MG63 (cell line): ENCODE data around the gene INF2. TPM values are rescaled to one million over a fixed set of nuclear protein-coding genes. Genes with fewer than 3 reads are reported as not detected.
"Not testable (repeated sequence)": the region's sequence is repeated elsewhere in the genome, so short reads cannot be mapped to it uniquely, and the experiment has no call there.

ENCODE experiments used
- DNase-seq: peaks from one replicate; pipeline ENCODE4 v3.0.0-alpha.2; 2020
- H3K27me3 ChIP-seq: fragments of 250-450 bp; sonication (Bioruptor Pico); 2 replicates; pipeline ENCODE4 v1.5.1; 2020; ENCODE audit warnings: mild to moderate bottlenecking, moderate library complexity
- H3K36me3 ChIP-seq: fragments of 250-450 bp; sonication (Bioruptor Pico); 2 replicates; pipeline ENCODE4 v1.5.1; 2020; ENCODE audit warnings: mild to moderate bottlenecking, moderate library complexity
- H3K4me3 ChIP-seq: fragments of 250-450 bp; sonication (Bioruptor Pico); 2 replicates; pipeline ENCODE4 v1.5.1; 2020; ENCODE audit warnings: mild to moderate bottlenecking, moderate library complexity
- H3K9me3 ChIP-seq: fragments of 250-450 bp; sonication (Bioruptor Pico); 2 replicates; pipeline ENCODE4 v1.5.1; 2020; ENCODE audit warnings: mild to moderate bottlenecking, moderate library complexity
- total RNA-seq: library from RNA; depleted of rRNA; stranded (reverse); fragments of >200 nt; shearing (Covaris generic); gene quantifications from 2 replicates; pipeline ENCODE4 v1.2.3, GENCODE V29; 2014; ENCODE audit warnings: low replicate concordance

INF2 gene
- total RNA-seq, 1 experiment from 2014 or later = 31.4 TPM

DNA sequence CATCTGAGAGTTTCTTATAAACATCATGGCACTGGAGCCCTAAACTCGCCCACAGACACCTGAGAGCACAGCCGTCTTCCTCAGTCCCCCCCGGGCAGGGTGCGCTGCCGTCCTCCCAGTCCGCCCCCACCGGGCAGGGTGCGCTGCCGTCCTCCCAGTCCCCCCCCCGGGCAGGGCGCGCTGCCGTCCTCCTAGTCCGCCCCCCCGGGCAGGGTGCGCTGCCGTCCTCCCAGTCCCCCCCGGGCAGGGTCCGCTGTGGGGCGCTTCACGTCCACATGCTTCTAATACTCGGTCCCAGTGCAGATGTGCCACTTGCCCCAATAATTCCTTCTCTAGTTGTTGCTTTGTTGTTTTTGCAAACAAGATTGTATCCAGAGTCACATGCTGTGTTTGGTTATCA lies 27.7 kb downstream of the INF2 start:
- Histone ChIP-seq H3K4me3 (no peak overlapping the region), H3K27me3 (no peaks in the 10 kb centered on the region), H3K36me3 (peaks cover 3% of the 10 kb centered on the region), H3K9me3 (no peaks in the 10 kb centered on the region)
- DNase-seq = no peak

DNA sequence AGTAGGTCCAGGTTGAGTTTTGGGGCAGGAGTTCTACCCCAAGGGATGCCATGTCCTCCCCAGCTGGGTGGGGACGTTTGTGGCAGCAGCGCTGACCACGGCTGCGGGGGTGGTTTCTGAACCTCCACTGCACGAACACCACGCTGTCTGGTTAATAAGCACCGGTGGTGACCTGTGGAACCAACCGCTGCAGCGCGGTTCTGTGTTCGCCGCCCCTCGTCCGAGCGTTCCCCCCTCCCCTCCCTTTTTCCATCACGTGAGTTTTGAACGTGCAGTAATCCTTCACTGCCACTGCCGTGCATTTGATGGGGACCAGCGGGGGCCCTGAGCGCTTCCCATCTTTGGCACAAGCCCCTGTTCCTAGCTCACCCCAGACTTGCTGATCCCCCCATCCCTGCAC lies 28.2 kb downstream of the INF2 start:
- H3K36me3 ChIP-seq = peaks cover 3% of the 10 kb centered on the region
- no peak overlapping the region for H3K4me3 ChIP-seq
- no peaks in the 10 kb centered on the region for H3K9me3 ChIP-seq
- no peak for DNase-seq
- no peaks in the 10 kb centered on the region for H3K27me3 ChIP-seq

DNA sequence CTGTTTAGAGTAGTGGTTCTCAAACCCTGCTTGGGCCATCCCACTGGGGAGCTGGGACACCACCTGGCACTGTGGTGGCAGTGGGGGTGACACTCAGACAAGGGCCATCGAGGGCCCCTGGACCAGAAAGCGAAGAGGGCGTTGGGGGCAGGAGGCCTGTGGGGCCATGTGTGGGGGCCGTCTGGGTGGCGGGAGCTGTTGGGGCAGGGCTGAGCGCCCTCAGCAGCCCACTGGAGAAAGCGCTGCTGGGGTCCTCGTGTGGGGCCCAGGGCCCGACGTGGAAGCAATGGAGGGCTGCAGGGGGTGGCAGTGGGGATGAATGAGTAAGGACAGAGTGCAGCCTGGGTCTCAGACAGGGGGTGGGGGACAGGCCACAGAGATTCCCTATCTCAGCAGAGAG lies 28.7 kb downstream of the INF2 start:
- no peaks in the 10 kb centered on the region for H3K9me3 ChIP-seq
- no peak for DNase-seq
- H3K27me3 ChIP-seq = no peaks in the 10 kb centered on the region
- H3K4me3 ChIP-seq = no peak overlapping the region
- peaks cover 3% of the 10 kb centered on the region for H3K36me3 ChIP-seq

DNA sequence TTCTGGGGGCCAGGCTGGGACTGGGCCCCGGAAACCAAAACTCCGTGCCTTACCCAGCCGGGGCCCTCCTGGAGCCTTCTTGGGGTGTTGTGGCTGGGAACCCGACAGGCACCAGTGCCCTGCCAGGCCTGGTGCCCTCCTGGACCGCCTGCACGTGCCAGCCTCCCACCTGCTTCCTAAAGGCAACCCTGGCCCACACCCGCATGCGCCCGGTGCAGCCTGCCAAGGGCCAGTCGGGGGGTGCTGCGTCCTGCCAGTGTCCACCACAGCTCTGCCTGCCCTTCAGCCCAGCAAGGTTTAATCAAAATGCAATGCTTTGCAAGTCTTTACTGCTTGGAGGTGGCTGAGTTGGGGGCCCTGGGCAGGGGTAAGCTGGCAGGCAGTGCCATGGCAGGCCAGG lies 29.5 kb downstream of the INF2 start:
- DNase-seq = no peak
- H3K9me3 ChIP-seq = no peaks in the 10 kb centered on the region
- H3K27me3 ChIP-seq = no peaks in the 10 kb centered on the region
- H3K36me3 ChIP-seq = peaks cover 3% of the 10 kb centered on the region
- no peak overlapping the region for H3K4me3 ChIP-seq

DNA sequence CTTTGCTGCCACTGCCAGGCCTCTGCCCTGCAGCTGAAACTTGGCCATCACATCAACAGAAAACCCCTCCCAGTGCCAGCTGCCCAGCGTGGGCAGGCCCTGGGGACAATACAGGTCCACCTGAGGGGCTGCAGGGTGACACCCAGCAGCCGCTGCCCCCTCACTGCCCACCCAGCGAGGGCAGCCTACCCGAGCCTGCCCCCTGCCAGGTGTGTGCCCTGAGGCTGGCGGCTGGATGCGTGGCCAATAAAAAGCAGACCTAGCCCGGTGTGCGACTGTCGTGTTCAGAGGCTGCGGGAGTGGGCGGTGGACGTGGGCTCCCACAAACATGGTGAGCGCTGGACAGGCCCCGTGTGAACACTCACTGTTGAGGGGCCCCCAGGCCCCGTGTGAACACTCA lies 29.9 kb downstream of the INF2 start:
- Histone ChIP-seq H3K9me3 (no peaks in the 10 kb centered on the region), H3K36me3 (peaks cover 3% of the 10 kb centered on the region), H3K4me3 (no peak overlapping the region), H3K27me3 (no peaks in the 10 kb centered on the region)
- DNase-seq = no peak

DNA sequence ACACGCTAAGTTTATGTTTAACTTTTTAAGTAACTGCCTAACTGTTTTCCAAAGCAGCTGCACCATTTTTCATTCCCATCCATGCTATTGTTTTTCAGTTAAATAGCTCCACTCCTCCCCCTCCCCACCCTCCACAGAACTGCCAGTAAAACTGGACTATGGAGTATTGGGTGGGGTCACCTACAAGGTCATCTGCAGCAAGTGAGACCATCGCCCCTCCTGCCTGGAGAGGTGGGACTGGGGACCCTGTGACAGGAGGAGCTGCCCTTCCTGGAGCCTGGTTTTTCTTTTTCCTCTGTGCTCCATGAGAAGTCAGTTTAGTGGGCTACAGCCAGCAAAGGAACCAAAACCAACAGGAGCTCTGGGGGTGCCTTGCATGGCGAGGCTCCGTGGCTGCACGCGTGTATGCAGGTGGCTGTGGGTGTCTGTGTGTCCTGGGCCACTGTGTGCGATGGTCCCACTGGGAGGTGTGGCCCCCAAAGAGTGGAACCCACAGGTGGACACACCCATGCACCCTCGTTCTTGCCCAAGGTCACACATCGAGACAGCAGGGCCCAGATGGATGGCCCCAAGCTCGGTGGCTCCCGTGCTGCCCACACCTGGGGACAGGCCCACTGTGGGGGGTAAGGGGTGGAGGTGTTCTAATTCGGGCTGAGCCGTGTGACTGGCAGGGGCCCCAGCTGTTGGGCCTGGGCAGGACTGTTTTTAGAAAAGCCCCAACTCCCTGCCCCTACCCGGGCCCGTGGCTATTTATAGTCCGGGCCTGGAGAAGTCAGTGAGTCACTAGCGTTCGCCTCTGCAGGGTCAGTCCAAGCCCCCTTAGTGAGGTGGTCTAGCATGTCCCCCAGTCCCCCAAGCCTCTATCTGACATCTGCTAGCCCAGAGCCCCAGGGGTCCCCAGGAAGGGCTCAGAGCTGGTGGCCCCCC lies 32.4 kb downstream of the INF2 start:
- Histone ChIP-seq H3K4me3 (no peak overlapping the region), H3K27me3 (no peaks in the 10 kb centered on the region), H3K9me3 (no peaks in the 10 kb centered on the region), H3K36me3 (no peaks in the 10 kb centered on the region; the same call in 1 of the 2 replicates)
- DNase-seq = no peak

DNA sequence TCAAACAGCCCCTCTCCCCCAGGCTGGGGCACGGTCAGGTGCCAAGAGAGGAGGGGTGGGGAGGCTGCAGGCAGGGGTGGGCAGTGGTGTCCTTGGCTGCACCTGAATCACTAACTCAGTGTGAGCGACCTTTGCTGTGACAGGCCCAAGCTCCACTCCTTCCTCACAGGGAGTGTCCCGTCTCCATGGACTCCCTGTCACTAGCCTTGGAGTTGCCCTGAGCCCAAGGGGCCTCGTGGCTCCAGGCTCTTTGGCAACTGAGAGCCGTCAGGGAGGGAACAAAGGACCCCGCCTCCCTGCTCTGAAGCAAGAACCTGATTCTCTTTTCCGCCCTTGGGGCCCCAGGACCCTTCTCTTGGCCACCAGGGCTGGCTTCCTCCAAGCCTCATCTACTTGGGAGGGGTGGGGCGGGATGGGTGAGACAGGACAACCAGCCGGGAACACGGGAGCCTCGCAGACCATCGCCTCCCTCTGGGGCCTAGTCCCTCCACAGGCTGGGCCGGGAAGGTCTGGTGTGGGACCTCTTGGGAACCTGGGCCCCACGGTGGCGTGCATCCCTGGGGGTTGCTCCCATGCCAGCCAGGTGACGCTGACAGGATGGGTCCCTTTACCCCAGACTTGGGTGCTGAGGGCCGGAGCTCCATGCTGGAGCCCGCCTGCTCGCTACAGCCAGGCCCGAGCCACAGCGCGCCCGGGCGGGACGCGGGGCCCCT lies 33.7 kb downstream of the INF2 start:
- DNase-seq = no peak
- no peaks in the 10 kb centered on the region; the same call in 1 of the 2 replicates for H3K36me3 ChIP-seq
- no peaks in the 10 kb centered on the region for H3K9me3 ChIP-seq
- no peaks in the 10 kb centered on the region for H3K27me3 ChIP-seq
- no peak overlapping the region for H3K4me3 ChIP-seq

DNA sequence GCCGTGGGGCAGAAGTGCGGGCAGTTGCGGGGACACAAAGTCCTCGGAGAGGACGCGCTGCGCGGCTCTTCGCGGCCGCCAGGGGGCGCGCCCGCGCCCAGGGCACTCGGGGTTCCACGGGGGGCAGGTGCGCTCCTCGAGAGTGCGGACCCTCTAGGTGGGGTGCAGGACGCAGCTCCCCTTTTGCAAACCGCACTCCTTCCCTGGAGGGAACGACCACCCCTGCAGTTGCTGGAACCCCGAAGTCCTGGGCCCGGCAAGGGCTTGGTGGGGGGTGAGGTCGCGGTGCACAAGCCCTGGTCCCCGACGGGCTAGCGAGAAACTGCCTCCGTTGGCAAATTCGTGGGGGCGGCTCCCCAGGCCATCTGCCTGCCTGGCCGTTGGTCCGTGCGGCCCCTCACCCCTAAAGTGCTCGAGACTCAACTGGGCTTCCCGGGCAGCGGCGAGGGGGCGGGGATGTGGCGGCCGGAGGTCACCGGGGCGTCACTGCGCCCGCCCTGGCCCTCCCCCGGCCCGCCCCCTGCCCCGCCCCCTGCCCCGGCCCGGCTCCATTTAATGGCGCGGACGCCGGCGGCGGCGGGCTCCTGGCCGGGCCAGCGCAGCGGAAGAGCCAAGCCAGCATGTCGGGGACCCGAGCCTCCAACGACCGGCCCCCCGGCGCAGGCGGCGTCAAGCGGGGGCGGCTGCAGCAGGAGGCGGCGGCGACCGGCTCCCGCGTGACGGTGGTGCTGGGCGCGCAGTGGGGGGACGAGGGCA lies 34.4 kb downstream of the INF2 start, which contains the start of gene ADSS1:
TSS of gene ADSS1 (plus strand) at position 579 of the 756 bp plus-strand sequence. CDS start at position 621, 42 bp downstream.
- peak; percentile 61 for DNase-seq
- Histone ChIP-seq H3K36me3 (no peaks in the 10 kb centered on the region; the same call in 1 of the 2 replicates), H3K9me3 (no peaks in the 10 kb centered on the region), H3K4me3 (peak within 1 kb of the TSS; percentile 34), H3K27me3 (no peaks in the 10 kb centered on the region)

DNA sequence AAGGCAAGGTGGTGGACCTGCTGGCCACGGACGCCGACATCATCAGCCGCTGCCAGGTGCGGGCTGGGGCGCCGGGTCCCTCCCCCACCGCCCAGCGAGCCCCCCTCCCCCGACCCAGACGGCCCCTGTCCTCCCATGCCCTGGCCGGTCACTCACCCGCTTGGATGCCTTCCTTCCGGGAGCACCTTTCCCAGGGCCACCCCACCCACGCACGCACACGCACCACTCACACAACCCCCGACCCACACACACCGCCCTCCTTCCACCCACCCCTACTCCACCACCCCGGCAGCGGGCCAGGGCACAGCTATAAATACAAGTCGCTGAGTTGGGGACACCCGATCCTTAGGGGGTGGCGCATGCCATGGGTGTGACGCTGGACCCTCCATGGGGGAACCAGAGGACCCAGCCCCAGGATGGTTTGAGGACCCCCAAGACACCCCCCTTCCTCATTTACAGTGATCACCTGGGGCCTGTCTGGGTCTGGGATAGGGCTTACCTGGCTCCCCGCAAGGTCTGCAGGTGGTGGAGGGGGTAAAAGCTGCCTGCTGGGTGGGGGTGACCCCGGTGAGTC lies 35.1 kb downstream of the INF2 start:
- Histone ChIP-seq H3K27me3 (no peaks in the 10 kb centered on the region), H3K4me3 (peak overlapping the region; percentile 34), H3K9me3 (no peaks in the 10 kb centered on the region), H3K36me3 (no peaks in the 10 kb centered on the region)
- peak; percentile 52 for DNase-seq

DNA sequence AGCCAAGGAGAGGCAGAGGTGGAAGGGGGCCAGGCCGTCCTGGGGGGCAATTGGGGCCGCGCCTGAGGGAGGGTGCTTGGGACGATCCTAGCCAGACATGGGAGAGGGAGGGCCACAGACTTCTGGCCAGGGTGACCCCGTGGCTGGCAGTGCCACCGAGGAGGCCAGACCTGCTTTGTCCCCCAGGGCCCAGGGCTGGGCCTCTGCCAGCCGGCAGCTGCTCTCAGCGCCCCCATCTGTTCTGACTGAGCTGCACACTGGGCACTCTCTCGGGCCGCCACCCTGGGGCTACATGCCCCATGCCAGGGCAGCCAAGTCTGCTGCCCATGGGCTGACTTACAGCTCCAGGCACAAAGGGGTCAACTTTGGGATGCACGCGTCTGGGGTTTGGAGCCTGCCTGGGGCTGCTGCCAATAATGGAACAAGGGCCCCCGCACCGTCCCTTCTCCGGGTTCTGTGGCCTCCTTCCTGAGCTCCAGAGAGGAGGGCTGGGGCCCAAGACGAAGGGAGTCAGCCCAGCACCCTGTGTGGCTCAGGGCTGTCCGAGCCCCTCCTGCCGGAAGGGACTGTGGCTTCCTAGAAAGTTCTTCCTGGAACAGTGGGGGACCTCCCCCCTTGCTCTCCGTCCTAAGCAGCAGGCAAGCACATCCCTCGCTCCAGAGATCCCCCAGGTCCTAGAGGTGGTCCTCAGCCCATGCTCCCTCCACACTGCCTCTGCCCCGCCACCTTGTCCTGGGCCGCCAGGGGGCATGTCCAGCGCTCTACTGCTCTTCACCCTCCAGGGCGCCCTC lies 35.8 kb downstream of the INF2 start:
- H3K36me3 ChIP-seq = no peaks in the 10 kb centered on the region
- H3K9me3 ChIP-seq = no peaks in the 10 kb centered on the region
- H3K27me3 ChIP-seq = no peaks in the 10 kb centered on the region
- H3K4me3 ChIP-seq = peak overlapping the region; percentile 34
- peak; percentile 58 for DNase-seq

DNA sequence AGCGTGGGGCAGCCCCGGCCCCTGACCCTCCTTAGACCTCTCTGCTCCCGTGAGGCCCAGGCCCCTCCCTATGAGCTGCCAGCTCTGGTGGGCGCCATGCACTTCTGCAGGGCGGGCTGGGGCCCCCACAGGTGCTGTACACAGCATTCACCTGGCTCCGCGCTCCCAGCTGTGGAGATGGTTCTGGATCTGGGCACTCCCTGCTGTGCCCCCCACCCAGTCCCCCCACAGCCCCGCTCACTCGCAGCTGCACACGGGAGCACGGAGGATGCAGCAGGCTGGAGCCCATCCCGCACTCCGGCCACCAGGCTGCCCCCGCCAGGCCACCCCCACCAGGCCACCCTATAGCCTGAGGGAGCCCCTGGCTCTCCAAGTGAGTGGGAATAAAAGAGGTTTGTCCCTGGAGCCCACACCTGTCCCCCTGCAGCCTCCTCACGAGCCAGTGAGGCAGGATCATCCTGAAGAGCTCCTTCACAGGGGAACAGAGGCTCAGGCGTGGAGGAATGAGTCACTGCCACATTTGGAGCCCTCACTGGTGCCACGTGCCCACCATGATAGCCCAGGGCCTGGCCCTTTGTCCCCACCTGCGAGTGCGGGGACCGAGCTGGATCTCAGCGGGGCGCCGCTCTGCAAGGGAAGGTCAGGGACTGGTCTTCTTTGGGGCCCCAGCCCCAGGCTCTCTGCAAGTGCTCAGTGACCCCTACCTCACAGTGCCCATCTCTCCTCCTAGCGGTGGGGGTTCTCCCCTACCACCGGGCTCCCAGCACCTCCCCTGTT lies 36.5 kb downstream of the INF2 start:
- no peak for DNase-seq
- Histone ChIP-seq H3K9me3 (no peaks in the 10 kb centered on the region), H3K27me3 (no peaks in the 10 kb centered on the region), H3K36me3 (no peaks in the 10 kb centered on the region), H3K4me3 (no peak overlapping the region)

DNA sequence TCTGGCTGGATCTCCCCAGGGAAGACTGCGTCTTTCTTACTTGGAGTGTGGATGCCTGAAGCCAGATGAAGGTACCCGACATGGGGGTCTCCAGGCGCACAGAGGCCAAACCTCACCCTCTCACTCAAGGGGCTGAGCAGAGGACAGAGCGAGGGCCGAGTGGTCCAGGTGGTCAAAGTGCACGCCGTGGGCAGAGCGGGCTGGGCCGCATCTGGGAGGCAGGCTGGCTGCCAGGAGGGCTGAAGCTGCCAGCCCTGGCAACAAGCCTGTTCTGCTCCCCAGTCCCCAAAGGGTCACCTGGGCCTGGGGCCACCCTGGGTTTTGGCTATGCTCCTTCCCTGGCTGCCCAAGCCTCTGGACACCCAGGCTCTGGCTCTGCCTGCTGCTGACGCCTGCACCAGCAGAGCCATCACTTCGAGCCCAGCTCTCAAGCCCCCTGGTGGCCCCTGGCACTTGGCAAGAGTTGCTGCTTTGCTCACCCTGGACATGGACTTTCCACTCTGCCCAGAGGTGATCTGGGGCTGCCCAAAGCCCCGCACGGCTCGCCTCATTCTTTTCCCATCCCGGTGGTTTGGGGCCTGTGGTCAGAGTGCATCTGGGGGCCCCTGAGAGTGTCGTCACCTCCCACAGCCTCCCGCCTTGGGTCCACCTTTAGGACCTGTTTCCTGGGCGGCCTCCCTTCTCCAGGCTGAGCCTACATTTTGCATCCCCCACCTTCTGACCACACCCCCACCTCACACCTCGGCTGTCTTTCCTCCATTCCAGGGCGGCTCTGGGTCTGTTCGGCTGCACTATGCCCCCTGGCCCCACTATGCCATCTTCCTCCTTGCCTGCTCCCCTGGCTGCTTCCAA lies 37.4 kb downstream of the INF2 start:
- Histone ChIP-seq H3K9me3 (no peaks in the 10 kb centered on the region), H3K36me3 (no peaks in the 10 kb centered on the region), H3K27me3 (no peaks in the 10 kb centered on the region), H3K4me3 (no peak overlapping the region)
- DNase-seq = no peak

DNA sequence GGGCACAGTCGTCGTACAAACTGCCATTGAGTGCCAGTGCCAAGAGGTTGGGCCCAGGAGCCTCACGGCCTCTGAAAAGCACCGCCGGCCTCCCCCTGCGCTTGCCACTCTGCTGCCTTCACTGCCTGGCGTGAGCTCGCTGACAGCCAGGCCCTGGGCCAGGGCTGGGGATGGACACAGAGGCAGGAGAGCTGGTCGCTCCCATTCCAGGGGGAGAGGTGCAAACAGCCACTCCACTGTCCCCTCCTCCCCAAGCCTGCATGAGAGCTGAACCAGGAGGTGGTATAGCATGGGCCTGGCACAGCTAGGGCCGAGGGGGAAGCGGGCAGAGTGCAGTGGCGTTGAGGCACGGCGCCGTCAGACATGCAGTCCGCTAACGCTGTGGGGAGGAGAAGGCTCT lies 39.2 kb downstream of the INF2 start:
- H3K27me3 ChIP-seq = no peaks in the 10 kb centered on the region
- no peak for DNase-seq

DNA sequence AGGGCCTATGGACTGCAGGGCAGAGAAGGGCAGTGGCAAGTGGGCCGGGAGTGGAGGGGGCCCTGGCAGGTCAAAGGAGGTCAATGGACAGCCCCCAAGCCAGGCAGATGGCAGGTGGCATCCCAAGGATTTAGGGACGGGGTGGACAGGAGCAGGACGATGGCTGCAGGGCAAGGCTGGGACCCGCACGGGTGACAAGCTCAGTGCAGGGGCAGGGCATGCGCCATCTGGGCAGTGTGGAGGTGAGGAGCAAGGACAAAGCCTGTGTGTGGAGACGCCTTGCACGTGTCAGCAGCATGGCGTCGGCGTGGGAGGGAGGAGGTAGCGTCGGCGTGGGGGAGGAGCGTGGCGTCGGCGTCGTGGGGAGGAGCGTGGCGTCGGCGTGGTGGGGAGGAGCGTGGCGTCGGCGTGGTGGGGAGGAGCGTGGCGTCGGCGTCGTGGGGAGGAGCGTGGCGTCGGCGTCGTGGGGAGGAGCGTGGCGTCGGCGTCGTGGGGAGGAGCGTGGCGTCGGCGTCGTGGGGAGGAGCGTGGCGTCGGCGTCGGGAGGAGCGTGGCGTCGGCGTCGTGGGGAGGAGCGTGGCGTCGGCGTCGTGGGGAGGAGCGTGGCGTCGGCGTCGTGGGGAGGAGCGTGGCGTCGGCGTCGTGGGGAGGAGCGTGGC lies 39.9 kb downstream of the INF2 start:
- not testable (repeated sequence) for DNase-seq, H3K27me3 ChIP-seq, H3K9me3 ChIP-seq, H3K36me3 ChIP-seq, H3K4me3 ChIP-seq

More for the DNA sequence above, 39.2 kb downstream of the INF2 start:
- Histone ChIP-seq H3K4me3 (no peak overlapping the region), H3K9me3 (no peaks in the 10 kb centered on the region), H3K36me3 (no peaks in the 10 kb centered on the region)
